ENCODE data around the gene EP400.

The EP400 gene

DNA sequence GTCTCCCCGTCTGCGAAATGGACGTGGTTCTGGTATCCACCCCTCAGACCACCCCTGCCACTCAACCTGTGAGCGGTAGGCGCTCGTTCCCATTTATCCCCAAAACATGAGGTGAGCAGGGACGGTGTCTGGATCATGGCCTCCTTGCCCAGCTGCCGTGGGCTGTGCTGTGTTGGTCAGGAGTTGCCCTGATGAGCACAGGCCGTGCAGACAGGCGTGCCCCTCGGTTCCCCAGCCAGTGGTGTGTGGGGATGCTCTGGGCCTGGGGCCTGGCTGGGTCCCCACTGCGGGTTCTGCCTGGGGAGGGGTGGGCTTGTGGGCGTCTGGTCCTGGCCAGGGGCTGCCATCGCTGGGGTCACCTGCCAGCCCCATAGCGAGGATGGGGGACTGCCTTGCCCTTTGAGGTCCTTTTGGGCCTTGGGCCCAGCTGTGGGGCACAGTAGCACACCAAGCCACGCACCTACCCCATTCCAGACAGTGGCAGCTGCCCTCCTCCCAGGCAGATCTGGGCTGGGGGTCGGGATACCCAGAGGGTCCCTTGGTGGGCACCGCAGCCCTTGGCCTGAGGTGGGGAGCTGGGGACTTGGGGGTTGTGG, 31.9 kb upstream of the EP400 start:
- TF ChIP-seq, protein P1, sequence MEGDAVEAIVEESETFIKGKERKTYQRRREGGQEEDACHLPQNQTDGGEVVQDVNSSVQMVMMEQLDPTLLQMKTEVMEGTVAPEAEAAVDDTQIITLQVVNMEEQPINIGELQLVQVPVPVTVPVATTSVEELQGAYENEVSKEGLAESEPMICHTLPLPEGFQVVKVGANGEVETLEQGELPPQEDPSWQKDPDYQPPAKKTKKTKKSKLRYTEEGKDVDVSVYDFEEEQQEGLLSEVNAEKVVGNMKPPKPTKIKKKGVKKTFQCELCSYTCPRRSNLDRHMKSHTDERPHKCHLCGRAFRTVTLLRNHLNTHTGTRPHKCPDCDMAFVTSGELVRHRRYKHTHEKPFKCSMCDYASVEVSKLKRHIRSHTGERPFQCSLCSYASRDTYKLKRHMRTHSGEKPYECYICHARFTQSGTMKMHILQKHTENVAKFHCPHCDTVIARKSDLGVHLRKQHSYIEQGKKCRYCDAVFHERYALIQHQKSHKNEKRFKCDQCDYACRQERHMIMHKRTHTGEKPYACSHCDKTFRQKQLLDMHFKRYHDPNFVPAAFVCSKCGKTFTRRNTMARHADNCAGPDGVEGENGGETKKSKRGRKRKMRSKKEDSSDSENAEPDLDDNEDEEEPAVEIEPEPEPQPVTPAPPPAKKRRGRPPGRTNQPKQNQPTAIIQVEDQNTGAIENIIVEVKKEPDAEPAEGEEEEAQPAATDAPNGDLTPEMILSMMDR (IDR thresholded peaks at IDR 0.05; ENCODE audit: low read depth, low read length): no peak
- DNase-seq (ENCODE audit: low read depth in 2 of 2): no peak
- no peak overlapping the region for H3K4me3 ChIP-seq (replicated peaks in 1 of 2; ENCODE audit: low read depth in 2 of 2, low read length in 2 of 2)

DNA sequence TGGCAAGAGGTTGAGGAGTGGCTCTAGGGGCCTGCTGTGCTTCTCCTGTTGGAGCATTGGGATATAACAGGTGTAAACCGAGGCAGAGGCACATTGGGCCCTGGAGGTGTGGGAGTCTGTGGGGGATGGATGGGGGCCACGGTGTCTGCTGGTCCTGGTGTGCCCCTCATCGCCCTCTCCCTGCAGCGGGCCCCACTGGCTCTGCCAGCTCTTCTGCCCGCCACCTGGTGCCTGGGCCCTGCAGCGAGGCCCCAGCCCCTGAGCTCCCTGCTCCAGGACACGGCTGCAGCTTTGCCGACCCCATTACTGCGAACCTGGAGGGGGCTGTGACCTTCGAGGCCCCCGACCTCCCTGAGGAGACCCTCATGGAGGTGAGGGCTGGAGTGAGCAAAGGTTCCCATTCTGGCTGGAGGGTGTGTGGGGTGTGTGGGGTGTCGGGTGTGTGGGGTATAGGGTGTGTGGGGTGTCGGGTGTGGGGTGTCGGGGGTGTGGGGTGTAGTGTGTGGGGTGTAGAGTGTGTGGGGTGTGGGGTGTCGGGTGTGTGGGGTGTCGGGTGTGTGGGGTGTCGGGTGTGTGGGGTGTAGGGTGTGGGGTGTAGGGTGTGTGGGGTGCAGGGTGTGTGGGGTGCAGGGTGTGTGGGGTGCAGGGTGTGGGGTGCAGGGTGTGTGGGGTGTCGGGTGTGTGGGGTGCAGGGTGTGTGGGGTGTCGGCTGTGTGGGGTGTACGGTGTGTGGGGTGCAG, 31.3 kb upstream of the EP400 start:
- no peak overlapping the region for H3K4me3 ChIP-seq (replicated peaks in 1 of 2; ENCODE audit: low read depth in 2 of 2, low read length in 2 of 2)
- no peak for DNase-seq (ENCODE audit: low read depth in 2 of 2)
- TF ChIP-seq, protein P1 (IDR thresholded peaks at IDR 0.05; ENCODE audit: low read depth, low read length): no peak

DNA sequence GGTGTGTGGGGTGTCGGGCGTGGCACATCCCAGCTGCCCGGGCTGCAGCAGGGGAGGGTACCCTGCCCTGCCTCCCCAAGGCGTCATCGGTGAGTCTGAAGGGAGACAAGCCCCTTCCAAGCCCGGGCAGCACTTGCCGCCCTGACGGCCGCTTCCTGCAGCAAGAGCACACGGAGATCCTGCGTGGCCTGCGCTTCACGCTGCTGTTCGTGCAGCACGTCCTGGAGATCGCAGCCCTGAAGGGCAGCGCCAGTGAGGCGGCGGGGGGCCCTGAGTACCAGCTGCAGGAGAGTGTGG, 30.7 kb upstream of the EP400 start:
- TF ChIP-seq, protein P1 (IDR thresholded peaks at IDR 0.05; ENCODE audit: low read depth, low read length): no peak
- DNase-seq (ENCODE audit: low read depth in 2 of 2): no peak
- H3K4me3 ChIP-seq (replicated peaks in 1 of 2; ENCODE audit: low read depth in 2 of 2, low read length in 2 of 2): no peak overlapping the region

DNA sequence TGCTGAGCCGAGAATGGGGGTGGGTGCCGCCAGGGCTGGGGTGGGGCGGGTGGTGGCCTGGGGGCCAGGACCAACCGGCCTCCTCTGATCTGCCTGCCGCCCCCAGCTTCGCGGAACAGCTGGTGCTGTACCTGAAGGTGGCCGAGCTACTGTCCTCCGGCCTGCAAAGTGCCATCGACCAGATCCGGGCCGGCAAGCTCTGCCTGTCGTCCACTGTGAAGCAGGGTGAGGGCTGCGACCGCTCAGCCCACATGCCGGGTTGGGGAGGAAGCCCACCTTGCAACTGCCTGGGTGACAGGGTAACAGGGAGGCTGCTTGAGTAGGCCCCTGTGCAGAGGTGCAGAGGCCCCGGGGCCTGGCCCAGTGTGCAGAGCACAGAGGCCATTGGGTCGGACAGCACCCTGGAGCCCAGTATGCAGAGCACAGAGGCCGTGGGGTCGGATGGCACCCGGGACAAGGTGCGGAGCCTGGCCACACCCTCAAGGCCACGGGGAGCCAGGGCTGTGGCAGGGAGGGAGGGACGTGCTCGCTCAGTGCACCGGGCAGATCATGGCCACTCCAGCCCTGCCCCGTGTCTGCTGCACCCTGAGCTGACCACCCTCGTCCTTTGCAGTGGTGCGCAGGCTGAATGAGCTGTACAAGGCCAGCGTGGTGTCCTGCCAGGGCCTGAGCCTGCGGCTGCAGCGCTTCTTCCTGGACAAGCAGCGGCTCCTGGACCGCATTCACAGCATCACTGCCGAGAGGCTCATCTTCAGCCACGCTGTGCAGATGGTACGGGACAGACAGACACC, 30.2 kb upstream of the EP400 start:
- DNase-seq (ENCODE audit: low read depth in 2 of 2): no peak
- TF ChIP-seq, protein P1 (IDR thresholded peaks at IDR 0.05; ENCODE audit: low read depth, low read length): no peak
- H3K4me3 ChIP-seq (replicated peaks in 1 of 2; ENCODE audit: low read depth in 2 of 2, low read length in 2 of 2): no peak overlapping the region

DNA sequence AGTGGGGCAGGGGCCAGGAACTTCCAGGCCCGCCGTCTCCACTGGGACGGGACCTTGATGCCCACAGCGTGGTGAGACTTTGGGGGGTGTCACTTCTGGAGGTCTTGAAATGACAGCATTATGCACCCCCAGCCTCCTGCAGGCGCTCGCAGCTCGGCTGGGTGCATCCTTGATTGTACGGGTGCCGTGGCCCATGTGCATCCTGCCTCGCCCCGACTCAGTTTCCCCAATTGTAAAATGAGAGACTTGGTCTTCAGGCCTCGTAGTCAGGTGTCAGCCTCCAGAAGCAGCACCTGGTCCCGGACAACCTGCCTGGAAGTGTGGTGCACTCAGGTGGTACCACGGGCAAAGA, 29.6 kb upstream of the EP400 start:
- TF ChIP-seq, protein P1 (IDR thresholded peaks at IDR 0.05; ENCODE audit: low read depth, low read length): no peak

DNA sequence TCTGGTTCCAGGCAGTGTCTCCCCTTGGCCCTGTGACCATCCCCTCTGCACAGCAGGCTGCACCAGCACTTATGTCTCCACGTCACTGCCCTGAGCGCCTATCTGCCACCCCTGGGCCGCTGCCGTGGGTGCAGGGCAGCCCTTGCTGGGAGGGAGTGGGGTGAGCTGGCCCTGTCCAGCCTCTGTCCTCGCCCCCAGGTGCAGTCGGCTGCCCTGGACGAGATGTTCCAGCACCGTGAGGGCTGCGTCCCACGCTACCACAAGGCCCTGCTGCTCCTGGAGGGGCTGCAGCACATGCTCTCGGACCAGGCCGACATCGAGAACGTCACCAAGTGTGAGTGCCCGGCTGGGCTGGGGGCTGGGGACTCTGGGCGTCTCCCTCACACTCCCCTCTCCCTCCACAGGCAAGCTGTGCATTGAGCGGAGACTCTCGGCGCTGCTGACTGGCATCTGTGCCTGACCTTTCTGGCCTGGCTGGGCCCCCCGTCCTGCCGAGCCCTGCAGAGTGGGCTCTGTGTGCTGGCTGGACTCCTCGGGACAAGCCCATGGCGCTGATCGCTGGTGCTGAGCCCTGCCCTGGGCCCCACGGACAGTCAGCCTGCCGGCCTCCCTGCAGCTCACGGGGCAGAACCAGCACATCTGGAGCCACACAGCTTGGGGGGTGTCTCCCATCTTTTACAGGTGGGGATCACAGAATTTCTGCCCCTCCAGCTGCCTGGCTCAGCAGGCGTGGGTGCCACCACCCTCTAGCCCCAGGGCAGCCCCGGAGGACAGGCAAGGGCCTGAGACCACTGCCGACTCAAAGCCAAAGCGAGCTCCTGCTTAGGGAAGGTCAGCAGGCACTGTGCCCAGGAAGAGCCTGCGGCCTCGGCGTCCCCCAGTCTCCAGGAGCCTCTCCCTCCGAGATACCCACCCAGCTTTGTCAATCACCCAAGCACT, 28.6 kb upstream of the EP400 start:
- TF ChIP-seq, protein P1 (IDR thresholded peaks at IDR 0.05; ENCODE audit: low read depth, low read length): no peak
- DNase-seq (ENCODE audit: low read depth in 2 of 2): no peak
- no peak overlapping the region for H3K4me3 ChIP-seq (replicated peaks in 1 of 2; ENCODE audit: low read depth in 2 of 2, low read length in 2 of 2)

More for the DNA sequence above, 29.6 kb upstream of the EP400 start:
- no peak overlapping the region for H3K4me3 ChIP-seq (replicated peaks in 1 of 2; ENCODE audit: low read depth in 2 of 2, low read length in 2 of 2)
- no peak for DNase-seq (ENCODE audit: low read depth in 2 of 2)
